GM19043 (cell line): ENCODE data around the gene PLXDC2.

Source experiments
- ATAC-seq: cut with Tn5 transposase; IDR thresholded peaks from one replicate; pipeline ENCODE4 v1.9.1; 2021; ENCODE audit warnings: low read depth; ENCODE audit not compliant: unreplicated experiment

PLXDC2 gene

GRCh38 chr10:20299034-20299736, 483.0 kb downstream of the PLXDC2 start:
- no peak for ATAC-seq

- ATAC-seq: no peak
These were observed 484.5 kb downstream of the PLXDC2 start for GRCh38 chr10:20300735-20301134.

GRCh38 chr10:20302033-20302432, 485.8 kb downstream of the PLXDC2 start:
- ATAC-seq: no peak

DNA sequence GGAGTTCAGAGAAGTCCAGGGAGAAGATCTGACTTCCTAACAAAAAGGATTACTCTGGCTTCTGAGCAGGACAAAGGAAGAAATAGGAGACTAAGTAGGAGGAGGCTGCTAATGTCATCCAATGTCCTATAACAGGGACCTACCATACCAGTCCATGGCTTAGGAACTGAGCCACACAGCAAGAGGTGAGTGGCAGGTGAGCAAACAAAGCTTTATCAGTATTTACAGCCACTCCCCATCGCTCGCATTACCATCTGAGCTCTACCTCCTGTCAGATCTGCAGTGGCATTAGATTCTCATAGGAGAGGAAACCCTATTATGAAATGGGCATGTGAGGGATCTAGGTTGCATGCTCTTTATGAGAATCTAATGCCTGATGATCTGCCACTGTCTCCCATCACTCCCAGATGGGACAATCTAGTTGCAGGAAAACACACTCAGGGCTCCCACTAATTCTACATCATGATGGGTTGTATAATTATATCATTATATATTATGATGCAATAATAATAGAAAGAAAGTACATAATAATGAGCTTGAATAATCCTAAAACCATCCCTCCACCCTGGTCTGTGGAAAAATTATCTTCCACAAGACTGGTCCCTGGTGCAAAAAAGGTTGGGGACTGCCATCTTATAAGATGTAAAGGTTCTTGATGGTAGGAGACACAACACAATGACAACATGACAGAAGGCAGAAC, 487.4 kb downstream of the PLXDC2 start:
- ATAC-seq: no peak

DNA sequence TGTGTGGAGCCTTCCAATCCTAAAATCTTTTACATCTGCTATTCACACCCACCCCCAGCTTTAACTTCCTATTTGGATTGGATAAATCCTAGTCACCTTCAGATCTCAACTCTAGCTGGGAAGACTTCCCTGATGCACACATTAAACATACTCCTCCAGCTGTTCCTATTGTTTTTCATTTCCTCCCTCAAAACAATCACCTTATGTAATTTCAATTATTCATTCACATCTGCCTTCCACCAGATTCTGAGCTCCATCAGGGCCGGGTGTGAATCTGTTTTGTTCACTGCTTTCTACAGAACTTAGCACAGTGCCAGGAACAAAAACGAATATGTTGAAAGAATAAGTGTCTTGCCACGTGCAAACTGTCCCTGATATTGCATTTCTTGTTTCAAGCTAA, 497.4 kb downstream of the PLXDC2 start:
- no peak for ATAC-seq

DNA sequence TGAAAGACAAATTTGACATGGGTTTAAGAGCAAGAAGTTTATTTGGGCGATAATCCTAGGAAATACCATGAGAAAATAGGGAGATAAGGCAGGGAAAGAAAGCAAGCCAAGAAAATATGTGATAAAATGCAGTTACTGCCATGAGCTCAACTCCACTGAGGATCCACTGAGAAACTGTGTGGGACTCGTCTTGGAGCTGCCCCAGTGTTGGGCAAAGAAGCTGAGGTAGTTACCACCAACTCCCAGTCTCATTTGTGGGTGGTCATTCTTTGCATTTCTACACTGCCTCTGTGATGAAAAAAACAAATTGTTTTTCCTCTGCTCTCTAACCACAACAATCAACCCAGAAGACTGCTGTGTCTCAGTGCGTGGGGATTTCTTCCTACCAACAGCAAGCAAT, 498.2 kb downstream of the PLXDC2 start:
- ATAC-seq: no peak

- no peak for ATAC-seq
These were observed 511.7 kb downstream of the PLXDC2 start for GRCh38 chr10:20327954-20328353.

GRCh38 chr10:20330246-20330645, 514.0 kb downstream of the PLXDC2 start:
- ATAC-seq: no peak

- no peak for ATAC-seq
These were observed 518.3 kb downstream of the PLXDC2 start for GRCh38 chr10:20334559-20334958.
